Stimulated activated CD4-positive, alpha-beta T cell treated with anti-CD3 and anti-CD28 coated beads, Interleukin-2, amount 100 ng/mL, for 4 hours (primary cell): ENCODE results near the gene CLMN.
A peak's percentile ranks its signal among the peaks of the same experiment; 100 is the strongest.

ENCODE experiments used
- DNase-seq: peaks from one replicate; pipeline ENCODE4 v3.0.0-alpha.2; 2020; ENCODE audit warnings: low read depth

CLMN gene

DNA sequence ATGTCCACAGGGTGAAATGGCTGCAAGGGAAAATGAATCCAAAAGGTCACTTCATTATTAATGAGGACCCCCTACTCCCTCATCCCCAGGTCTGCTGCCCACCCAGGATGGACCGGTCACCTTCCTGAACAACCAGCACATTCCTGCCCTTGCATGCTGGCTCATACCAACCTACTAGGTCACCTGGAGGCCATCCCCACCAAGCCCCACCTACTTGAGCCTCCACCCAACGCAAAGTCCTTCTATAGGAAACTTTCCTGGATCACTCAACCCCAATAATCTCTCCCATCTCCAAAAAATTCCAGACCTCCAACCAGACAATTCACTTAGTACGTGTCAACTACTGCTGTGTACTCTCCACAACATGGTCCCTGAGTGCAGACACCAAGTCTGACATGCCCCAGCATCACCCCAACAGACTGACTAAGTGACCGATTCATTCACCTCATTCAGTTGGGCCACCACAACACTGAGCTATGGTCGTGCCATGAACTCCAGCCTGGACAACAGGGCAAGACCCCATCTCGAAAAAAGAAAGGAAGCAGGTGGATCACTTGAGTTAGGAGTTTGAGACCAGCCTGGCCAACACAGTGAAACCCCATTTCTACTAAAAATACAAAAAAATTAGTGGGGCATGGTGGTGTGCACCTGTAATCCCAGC is 18.1 kb downstream of the CLMN start:
- DNase-seq, result no peak

DNA sequence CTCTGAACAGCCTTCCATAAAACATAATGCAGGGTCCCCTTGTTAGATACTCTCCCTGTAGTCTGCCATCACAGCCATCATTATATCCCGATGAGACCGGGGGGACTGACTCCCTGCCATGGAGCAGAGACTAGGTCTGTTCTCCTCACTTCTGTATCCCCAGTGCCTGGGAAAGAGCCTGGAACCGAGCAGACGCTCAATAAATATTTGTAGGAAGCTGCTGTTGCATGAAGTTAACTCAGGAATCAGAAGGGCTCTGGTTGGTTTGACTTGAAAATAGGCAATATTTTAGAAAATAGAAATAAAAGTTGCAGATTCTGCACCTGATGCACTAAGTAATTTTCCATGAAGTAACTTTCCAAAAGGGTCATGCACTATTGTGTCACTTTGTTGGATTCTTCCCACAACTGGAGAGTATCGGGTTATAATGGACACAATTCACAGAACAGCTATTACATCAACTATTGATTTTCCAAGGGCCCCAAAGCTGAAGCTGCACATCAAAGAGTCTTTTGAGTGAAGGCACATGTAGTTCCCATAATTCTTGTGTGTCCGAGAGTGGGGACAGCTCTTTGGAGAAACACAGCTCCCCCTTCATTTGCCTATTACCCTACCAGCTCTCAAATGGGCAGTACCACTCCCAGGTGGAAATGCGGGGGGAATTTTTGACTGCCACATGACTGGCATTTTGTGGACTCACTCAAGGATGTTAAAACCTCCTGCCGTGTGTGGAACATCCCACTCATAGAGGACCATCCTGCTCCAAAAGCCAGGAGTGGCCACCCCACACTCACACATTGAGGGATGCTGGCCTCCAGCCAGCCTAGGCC is 18.8 kb downstream of the CLMN start:
- no peak for DNase-seq

- no peak for DNase-seq
These were observed 19.6 kb downstream of the CLMN start for GRCh38 chr14:95300002-95300696.

- DNase-seq, result no peak
These were observed 20.4 kb downstream of the CLMN start for GRCh38 chr14:95299271-95299670.

GRCh38 chr14:95297832-95298231 is 21.9 kb downstream of the CLMN start:
- no peak for DNase-seq

GRCh38 chr14:95296966-95297365 is 22.7 kb downstream of the CLMN start:
- DNase-seq, result no peak

DNA sequence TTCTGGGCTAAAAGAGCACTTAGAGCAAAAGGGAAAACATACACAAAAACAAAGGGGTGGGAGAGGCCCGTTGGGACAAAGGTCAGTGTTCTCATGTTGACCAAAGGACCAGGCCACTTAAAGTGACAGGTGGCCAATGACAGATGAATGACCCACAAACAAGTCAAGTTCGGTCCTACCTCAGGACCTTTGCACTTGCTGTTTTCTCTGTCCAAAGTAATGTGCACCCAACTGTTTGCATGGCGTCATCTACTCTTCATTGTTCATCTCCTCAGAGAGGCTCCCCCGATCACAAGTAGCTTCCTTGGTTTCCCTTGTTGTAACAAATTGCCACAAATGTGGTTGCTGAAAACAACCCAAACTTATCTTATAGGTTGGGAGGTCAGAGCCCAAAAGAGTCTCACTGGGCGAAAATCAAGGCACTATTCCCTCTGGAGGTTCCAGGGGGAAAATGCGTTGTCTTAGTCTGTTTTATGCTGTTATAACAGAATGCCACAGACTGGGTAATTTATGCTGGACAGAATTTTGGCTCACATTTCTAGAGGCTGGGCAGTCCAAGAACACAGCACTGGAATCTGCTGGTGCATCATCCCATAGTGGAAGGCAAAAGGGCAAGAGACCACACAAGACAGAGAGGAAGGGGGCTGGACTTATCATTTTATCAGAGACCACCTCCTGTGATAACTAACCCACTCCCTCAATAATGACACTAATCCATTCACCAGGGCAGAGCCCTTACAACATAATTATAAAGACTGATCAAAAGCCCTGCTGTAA is 23.9 kb downstream of the CLMN start:
- no peak for DNase-seq

GRCh38 chr14:95294834-95295599 is 24.7 kb downstream of the CLMN start:
- no peak for DNase-seq

- no peak for DNase-seq
These were observed 25.4 kb downstream of the CLMN start for GRCh38 chr14:95294320-95294719.

DNA sequence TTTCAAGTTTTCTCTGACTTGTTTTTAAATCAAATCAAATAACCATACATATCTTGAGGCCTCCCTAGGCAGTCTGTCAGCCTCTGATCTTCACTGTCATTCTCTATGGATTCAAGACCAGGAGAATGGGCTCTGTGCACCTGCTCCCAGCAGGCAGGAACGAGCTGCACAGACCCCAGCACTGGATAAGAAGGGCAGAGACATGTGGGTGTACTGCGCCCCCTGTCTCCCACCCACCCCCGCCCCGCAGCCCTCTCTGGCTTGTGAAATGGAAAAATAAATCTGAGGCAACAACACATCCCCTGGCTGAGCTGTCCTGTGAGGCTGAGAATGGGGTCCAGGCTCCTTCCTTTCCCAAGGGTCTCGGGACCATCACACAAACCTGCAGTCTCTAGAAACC is 26.3 kb downstream of the CLMN start:
- DNase-seq, result no peak

- DNase-seq, result no peak
These were observed 26.9 kb downstream of the CLMN start for GRCh38 chr14:95292660-95293425.

DNA sequence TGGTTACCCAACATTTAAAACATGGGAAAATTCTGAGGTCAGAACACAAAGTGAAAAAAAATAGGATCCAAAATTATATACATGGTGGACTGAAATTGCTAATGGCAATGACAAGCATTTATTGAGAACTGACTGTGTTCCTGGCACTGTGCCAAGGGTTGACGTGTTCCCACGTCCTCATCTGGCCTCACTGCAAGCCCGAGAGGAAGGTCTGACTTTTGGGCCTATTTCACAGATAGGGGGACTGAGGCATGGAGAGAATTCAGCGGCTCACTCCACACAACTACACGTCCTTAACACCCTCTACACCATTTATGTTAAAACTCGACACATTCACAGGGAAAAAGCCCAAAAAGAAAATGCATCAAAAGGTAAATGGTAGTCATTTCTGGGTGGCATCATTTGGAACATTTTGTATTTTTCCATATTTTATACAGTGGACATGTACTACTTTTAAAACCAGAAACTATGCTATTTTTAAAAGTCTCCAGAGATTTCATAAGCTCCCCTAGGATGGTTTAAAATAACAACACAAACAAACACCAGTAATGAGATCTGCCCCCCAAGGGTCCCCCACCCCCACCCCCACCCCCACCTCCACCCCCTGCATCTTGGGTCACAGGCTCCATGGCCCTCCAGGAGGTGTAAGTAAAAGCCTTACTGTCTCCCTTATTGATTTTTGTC is 27.7 kb downstream of the CLMN start:
- peak; percentile 5 for DNase-seq

- no peak for DNase-seq
These were observed 28.8 kb downstream of the CLMN start for GRCh38 chr14:95290871-95291431.

DNA sequence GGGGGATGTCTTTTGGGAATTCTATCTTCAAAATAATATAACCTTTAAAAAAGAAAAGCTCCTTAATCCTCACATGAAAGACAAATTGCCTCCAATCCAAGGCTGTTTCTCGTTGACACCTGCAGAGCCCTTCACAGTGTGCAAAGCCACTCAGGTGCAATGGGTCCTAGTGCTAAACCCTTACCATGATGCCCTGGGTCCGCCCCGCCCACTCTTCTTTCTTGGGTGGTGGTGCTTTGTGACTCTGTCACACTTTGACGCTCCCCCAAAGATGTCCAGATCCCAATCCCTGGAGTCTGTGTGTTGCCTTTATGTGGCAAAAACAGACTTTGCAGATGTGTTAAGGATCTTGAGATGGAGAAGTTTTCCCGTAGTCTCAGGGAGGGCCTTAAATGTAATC is 29.7 kb downstream of the CLMN start:
- DNase-seq, result no peak

GRCh38 chr14:95289323-95290010 is 30.2 kb downstream of the CLMN start:
- DNase-seq, result no peak

DNA sequence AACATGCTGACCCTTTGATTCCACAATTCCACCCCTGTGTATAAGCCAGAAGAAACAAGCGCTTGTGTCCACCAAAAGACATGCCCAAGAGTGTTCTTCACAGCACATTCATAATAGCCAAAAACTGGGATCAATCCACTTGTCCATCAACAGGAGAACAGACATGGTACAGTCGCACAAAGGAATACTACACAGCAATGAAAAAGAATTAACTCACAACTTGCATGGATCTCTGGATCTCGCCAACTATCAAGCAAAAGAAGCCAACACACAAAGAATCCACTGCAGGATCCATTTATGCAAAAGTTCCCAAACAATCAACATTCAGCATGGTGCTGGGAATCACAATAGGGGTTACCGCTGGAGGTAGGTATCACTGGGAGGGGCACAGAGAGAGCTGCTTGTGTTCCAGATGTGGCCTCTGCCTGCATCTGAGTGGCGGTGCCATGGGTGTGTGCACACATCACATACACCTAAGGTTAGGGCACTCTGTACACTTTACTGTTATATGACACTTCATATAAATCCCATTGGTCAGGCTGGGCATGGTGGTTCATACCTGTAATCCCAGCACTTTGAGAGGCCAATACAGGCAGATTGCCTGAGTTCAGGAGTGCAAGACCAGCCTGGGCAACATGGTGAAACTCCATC is 30.9 kb downstream of the CLMN start:
- DNase-seq, result no peak

GRCh38 chr14:95287176-95287754 is 32.4 kb downstream of the CLMN start:
- no peak for DNase-seq

DNA sequence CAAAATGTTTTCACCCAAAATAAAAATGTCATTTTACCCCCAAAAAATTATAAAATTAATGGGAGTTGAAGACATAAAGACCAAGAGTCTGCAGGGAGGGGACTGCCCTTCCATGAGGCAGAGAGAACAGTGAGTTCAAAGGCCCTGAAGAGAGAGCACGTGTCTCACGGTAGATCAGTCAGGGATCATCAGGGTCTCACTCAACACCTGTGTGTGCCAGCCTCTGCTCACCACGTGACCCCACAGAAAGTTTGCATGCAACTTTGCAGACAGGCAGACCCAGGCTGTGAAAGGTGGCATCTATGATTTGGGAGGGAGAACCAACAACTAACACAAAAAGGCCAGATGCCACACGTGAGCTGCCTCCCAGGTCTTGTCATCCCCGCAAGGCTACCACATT is 33.1 kb downstream of the CLMN start:
- DNase-seq, result no peak
